Glutamatergic neuron (in vitro differentiated cells): Measurements from ENCODE around the gene RUNDC3A. TPM values are rescaled to one million over a fixed set of nuclear protein-coding genes. Genes with fewer than 3 reads are reported as not detected.

ENCODE experiments used
- DNase-seq: peaks from one replicate; pipeline ENCODE4 v3.0.0; 2022
- H3K27ac Mint-ChIP-seq: one replicate; pipeline ENCODE4 v1.8.0; 2020; ENCODE audit warnings: mild to moderate bottlenecking, mixed read lengths, inconsistent platforms; ENCODE audit not compliant: unreplicated experiment
- H3K27me3 Mint-ChIP-seq: one replicate; pipeline ENCODE4 v1.8.0; 2020; ENCODE audit warnings: mild to moderate bottlenecking, moderate library complexity, mixed read lengths, inconsistent platforms; ENCODE audit not compliant: unreplicated experiment
- H3K36me3 Mint-ChIP-seq: one replicate; pipeline ENCODE4 v1.8.0; 2020; ENCODE audit warnings: mild to moderate bottlenecking, mixed read lengths, inconsistent platforms; ENCODE audit not compliant: unreplicated experiment
- H3K4me1 Mint-ChIP-seq: one replicate; pipeline ENCODE4 v1.8.0; 2020; ENCODE audit warnings: mild to moderate bottlenecking, low read depth, mixed read lengths, inconsistent platforms; ENCODE audit not compliant: unreplicated experiment
- H3K4me3 Mint-ChIP-seq: one replicate; pipeline ENCODE4 v1.8.0; 2020; ENCODE audit warnings: mild to moderate bottlenecking, mixed read lengths, inconsistent platforms; ENCODE audit not compliant: unreplicated experiment
- H3K9me3 Mint-ChIP-seq: one replicate; pipeline ENCODE4 v1.8.0; 2020; ENCODE audit warnings: mild to moderate bottlenecking, moderate library complexity, mixed read lengths, inconsistent platforms; ENCODE audit not compliant: unreplicated experiment
- CTCF ChIP-seq: fragments of 200-600 bp; sonication (generic); IDR thresholded peaks from one replicate; pipeline ENCODE4 v1.5.0; 2021; ENCODE audit not compliant: partially characterized antibody, unreplicated experiment
- total RNA-seq: library from RNA; stranded (reverse); fragmentation: NEBNext Ultra II Directional; extraction: Animal tissue kit (Norgen Biotek cat#: 25700); gene quantifications from one replicate; pipeline ENCODE4 v1.2.1, GENCODE V29; 2021; ENCODE audit not compliant: unreplicated experiment

Gene RUNDC3A
- total RNA-seq, 1 donor from 2014 or later, result 282 TPM

DNA sequence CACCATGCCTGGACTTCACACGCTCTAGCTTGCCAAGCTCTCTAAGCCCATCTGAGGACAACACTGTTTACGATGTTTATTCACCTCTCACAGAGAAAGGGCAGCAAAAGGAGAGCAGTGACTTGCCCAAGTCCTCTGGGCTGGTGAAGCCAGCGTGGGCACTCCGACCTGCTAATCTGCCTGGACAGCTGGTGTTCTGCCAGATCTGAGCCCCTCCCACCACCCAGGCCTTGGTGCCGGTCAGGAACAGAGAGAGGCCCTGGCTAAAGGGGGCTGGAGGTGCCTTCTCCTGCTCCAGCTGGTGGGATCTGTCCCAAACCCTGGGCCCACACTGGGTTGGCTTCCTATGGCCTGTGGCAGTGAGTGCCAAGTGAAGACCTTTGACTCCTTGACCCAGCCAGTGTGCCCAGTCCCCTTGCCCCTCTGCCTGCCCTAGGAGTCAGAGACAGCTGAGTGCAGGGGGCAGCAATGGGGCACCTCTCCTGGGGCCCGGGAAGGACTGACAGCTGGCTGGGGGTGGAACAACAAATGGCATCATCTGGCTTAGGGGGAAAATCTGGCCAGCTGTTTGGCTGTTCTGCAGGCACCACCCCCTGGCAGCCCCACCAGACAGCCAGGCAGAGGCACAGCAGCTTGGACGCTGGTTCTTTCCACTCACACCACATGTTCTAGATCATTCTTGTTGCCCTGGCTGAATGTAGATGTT lies 38.7 kb upstream of the RUNDC3A start:
- Mint-ChIP-seq H3K4me1 (peaks cover 17% of the 10 kb centered on the region), H3K9me3 (peaks cover 9% of the 10 kb centered on the region), H3K4me3 (no peak overlapping the region), H3K27ac (peak overlapping the region; percentile 33), H3K36me3 (no peaks in the 10 kb centered on the region), H3K27me3 (peaks cover 7% of the 10 kb centered on the region)
- no peak for TF ChIP-seq CTCF
- DNase-seq, result no peak

- Mint-ChIP-seq H3K4me3 (peak overlapping the region; percentile 33), H3K27ac (peak overlapping the region; percentile 28), H3K27me3 (peaks cover 3% of the 10 kb centered on the region), H3K9me3 (peaks cover 9% of the 10 kb centered on the region), H3K4me1 (peaks cover 17% of the 10 kb centered on the region), H3K36me3 (no peaks in the 10 kb centered on the region)
- no peak for DNase-seq
- TF ChIP-seq CTCF, result no peak
Observed at GRCh38 chr17:44272321-44272951, 36.0 kb upstream of the RUNDC3A start.

DNA sequence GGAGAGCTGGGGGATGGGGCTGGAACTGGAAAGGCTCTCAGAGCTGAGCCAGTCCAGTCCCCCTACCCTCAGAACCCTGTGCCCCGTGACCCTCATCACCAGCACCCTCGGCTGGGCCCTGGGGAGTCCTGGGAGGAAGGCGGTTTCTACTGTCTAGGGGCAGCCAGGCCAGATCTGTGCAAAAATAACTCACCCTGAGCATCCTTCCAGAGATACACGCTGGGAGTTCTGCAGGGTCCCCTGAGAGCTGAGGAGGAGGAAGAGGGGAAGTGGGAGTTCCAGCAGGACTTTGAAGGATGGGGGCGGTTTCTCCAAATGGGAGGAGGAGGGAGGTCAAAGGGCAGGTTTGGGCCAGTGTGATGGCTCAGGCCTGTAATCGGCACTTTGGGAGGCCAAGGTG lies 35.4 kb upstream of the RUNDC3A start:
- H3K4me3 Mint-ChIP-seq, result no peak overlapping the region
- H3K27ac Mint-ChIP-seq, result no peak overlapping the region
- H3K9me3 Mint-ChIP-seq, result peaks cover 9% of the 10 kb centered on the region
- no peak for DNase-seq
- peaks cover 3% of the 10 kb centered on the region for H3K27me3 Mint-ChIP-seq
- no peak for TF ChIP-seq CTCF
- no peaks in the 10 kb centered on the region for H3K36me3 Mint-ChIP-seq
- H3K4me1 Mint-ChIP-seq, result peaks cover 17% of the 10 kb centered on the region

DNA sequence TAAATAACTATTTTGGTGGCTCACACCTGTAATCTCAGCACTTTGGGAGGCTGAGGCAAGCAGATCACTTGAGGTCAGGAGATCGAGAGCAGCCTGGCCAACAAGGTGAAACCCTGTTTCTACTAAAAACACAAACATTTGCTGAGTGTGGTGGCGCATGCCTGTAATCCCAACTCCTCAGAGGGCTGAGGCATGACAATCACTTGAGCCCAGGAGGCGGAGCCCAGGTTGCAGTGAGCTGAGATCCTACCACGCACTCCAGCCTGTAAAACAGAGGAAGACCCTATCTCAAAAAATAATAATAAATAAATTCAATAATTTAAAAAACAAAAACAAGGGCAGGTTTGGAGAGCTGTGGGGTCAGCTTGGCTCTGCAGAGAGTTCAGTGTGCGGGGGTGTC lies 34.8 kb upstream of the RUNDC3A start:
- Mint-ChIP-seq H3K4me1 (peaks cover 15% of the 10 kb centered on the region), H3K27me3 (peaks cover 3% of the 10 kb centered on the region), H3K9me3 (peaks cover 9% of the 10 kb centered on the region), H3K27ac (no peak overlapping the region), H3K4me3 (no peak overlapping the region), H3K36me3 (no peaks in the 10 kb centered on the region)
- TF ChIP-seq CTCF, result no peak
- DNase-seq, result no peak

GRCh38 chr17:44277976-44278375 lies 30.4 kb upstream of the RUNDC3A start:
- no peak for DNase-seq
- no peak for TF ChIP-seq CTCF
- Mint-ChIP-seq H3K4me1 (no peaks in the 10 kb centered on the region), H3K4me3 (no peak overlapping the region), H3K9me3 (no peaks in the 10 kb centered on the region), H3K27ac (no peak overlapping the region), H3K36me3 (no peaks in the 10 kb centered on the region), H3K27me3 (peaks cover 1% of the 10 kb centered on the region)
